ENCODE data around the gene HCRTR1. TPM values are rescaled to one million over a fixed set of nuclear protein-coding genes. Genes with fewer than 3 reads are reported as not detected.

The HCRTR1 gene
- total RNA-seq, 2 donors from 2014 or later: not detected

DNA sequence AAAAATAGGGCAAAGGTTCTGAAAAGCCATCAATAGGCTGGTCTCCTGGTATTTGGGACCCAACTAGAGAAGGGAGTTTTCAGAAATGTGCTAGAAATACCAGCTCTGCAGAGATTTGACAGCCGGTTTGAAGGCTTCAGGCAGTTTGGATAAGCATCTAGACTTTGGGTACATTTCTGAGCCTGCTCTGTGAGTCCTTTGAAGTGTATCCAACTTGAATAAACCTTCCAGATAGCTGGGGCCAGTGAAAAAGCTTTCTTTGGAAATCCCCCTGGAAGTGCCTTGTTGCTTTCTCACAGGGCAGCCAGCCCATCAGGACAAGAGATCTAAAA is 33.6 kb downstream of the HCRTR1 start:
- Histone ChIP-seq H3K27ac (peak overlapping the region; percentile 46 to 55), H3K4me3 (no peak overlapping the region), H3K36me3 (no peaks in the 10 kb centered on the region), H3K27me3 (replicated peaks; ENCODE audit: insufficient read depth) (no peaks in the 10 kb centered on the region), H3K4me1 (replicated peaks) (no peaks in the 10 kb centered on the region), H3K9me3 (no peaks in the 10 kb centered on the region)
- DNase-seq (ENCODE audit: low spot score): peak; percentile 36
- intact Hi-C loops (cut with DNase I): no loop called here
- 8% methylated on average over 1 of the region's 1 CpG for WGBS
- TF ChIP-seq, protein P1, sequence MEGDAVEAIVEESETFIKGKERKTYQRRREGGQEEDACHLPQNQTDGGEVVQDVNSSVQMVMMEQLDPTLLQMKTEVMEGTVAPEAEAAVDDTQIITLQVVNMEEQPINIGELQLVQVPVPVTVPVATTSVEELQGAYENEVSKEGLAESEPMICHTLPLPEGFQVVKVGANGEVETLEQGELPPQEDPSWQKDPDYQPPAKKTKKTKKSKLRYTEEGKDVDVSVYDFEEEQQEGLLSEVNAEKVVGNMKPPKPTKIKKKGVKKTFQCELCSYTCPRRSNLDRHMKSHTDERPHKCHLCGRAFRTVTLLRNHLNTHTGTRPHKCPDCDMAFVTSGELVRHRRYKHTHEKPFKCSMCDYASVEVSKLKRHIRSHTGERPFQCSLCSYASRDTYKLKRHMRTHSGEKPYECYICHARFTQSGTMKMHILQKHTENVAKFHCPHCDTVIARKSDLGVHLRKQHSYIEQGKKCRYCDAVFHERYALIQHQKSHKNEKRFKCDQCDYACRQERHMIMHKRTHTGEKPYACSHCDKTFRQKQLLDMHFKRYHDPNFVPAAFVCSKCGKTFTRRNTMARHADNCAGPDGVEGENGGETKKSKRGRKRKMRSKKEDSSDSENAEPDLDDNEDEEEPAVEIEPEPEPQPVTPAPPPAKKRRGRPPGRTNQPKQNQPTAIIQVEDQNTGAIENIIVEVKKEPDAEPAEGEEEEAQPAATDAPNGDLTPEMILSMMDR (IDR thresholded peaks at IDR 0.05): no peak
- TF ChIP-seq POLR2A (IDR thresholded peaks at IDR 0.05) (no peak), POLR2AphosphoS5 (IDR thresholded peaks at IDR 0.05) (peak; percentile 60)

DNA sequence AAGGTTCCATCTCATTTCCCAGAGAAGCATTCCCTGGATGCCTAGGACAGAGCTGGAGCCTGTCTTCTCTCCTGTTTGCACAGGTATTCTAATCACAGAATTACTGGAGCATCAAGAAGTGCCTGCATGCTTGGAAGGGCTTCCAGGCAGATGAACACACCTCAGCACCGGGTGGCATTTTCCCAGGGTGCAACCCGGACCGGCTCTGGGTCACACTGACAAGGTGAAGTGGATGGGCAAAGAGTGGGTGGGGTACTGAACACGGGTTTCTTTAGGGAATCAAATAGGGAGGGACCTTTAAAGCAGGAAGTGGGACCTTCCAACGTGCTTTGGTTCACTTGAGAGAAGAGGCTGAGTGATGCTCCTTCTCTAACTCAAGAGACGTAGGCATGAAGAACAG is 34.3 kb downstream of the HCRTR1 start:
- intact Hi-C loops (cut with DNase I): no loop called here
- WGBS: 54% methylated on average over 6 of the region's 6 CpGs
- H3K36me3 ChIP-seq: no peaks in the 10 kb centered on the region
- no peaks in the 10 kb centered on the region for H3K27me3 ChIP-seq (replicated peaks; ENCODE audit: insufficient read depth)
- peak overlapping the region; percentile 46 to 55 for H3K27ac ChIP-seq
- no peaks in the 10 kb centered on the region for H3K9me3 ChIP-seq
- no peak for DNase-seq (ENCODE audit: low spot score)
- TF ChIP-seq POLR2AphosphoS5 (IDR thresholded peaks at IDR 0.05) (no peak), POLR2A (IDR thresholded peaks at IDR 0.05) (no peak)
- TF ChIP-seq, protein P1 (IDR thresholded peaks at IDR 0.05): no peak
- no peaks in the 10 kb centered on the region for H3K4me1 ChIP-seq (replicated peaks)
- no peak overlapping the region for H3K4me3 ChIP-seq

DNA sequence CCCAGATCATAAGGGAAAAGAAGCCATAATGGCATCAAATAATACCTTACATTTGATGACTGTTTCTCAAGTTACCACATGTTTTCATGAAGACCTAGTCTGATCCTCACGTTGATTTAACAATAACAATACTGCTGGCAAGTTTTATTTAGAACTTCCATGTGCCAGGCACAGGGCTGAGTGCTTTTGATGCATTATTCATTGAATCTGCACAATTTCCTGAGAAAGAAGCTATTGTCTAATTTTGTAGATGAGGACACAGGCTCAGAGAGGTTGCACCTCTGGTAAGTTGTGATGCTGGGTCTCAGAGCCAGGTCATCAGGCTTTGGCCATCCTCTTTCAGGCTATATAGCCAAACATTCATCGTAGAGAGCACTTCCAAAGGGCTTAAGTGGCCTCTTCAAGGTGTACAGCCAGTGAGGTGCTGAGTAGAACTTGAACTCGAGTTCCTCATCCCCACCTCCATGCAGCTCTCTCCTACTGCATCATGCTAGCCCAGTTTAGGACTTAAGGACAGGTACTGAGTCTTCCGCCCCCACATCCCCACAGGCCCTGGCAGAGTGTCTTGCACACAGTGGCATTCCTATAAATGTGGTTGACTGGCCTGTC is 35.5 kb downstream of the HCRTR1 start:
- H3K36me3 ChIP-seq: no peaks in the 10 kb centered on the region
- H3K4me3 ChIP-seq: no peak overlapping the region
- H3K27me3 ChIP-seq (replicated peaks; ENCODE audit: insufficient read depth): no peaks in the 10 kb centered on the region
- TF ChIP-seq POLR2AphosphoS5 (IDR thresholded peaks at IDR 0.05): no peak
- TF ChIP-seq POLR2A (IDR thresholded peaks at IDR 0.05): no peak
- TF ChIP-seq, protein P1 (IDR thresholded peaks at IDR 0.05): no peak
- H3K4me1 ChIP-seq (replicated peaks): no peaks in the 10 kb centered on the region
- no peak for DNase-seq (ENCODE audit: low spot score)
- H3K27ac ChIP-seq: no peak overlapping the region
- no peaks in the 10 kb centered on the region for H3K9me3 ChIP-seq
- WGBS: 64% methylated on average over 4 of the region's 4 CpGs
- intact Hi-C loops (cut with DNase I): no loop called here

DNA sequence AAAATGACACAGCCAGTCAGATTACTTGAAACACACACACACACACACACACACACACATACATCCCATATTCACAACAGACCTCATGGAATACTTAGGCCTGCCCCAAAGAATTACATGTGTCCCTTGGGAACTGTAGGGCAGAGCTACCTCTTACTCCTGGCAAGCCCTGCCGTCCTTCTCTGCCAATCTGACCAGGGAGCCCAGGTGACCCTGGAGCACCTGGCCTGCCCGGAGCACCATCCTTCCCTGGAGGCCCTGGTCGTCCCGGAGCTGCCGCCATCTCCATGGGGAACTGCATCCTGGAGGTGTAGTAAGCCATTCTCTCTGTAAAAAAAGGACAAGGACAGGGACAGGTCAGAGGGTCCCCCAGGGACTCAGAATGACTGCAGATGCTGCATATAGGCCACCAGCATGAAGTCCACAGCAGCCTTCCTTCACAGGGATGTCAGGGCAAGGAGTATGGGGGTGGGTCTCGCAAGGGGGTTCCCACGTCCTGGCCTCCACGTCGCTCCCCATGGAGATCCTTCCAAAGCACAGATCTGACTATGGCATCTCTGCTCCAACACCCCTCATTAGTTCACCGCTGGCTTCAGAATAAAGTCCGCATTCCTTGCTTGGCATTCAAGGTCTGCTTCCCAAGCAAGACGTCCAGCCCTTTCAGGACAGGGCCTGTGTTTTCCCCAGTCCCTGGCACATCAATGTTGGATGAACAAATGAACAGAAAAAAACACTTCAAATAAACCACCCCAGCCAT is 36.4 kb downstream of the HCRTR1 start:
- Histone ChIP-seq H3K4me3 (no peak overlapping the region), H3K4me1 (replicated peaks) (no peaks in the 10 kb centered on the region), H3K9me3 (no peaks in the 10 kb centered on the region), H3K27ac (no peak overlapping the region), H3K36me3 (no peaks in the 10 kb centered on the region), H3K27me3 (replicated peaks; ENCODE audit: insufficient read depth) (no peaks in the 10 kb centered on the region)
- intact Hi-C loops (cut with DNase I): no loop called here
- 81% methylated on average over 12 of the region's 12 CpGs for WGBS
- DNase-seq (ENCODE audit: low spot score): no peak
- TF ChIP-seq, protein P1 (IDR thresholded peaks at IDR 0.05): no peak
- TF ChIP-seq POLR2A (IDR thresholded peaks at IDR 0.05) (no peak), POLR2AphosphoS5 (IDR thresholded peaks at IDR 0.05) (no peak)

DNA sequence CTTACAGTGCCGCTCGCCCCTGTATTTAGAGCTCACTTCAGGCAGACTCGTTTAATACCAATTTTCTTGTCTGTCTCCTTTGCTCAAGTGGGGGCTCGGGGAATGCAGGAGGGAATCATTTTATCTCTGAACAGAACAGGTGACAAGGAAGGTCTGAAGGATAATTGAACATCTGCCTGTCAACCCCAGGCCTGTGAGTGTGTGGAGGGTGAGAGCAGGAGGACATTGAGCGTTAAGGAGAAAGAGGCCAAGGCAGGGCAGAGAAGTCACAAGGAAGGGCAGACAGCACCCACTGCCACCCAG is 36.9 kb downstream of the HCRTR1 start:
- TF ChIP-seq POLR2A (IDR thresholded peaks at IDR 0.05): no peak
- no peak for TF ChIP-seq POLR2AphosphoS5 (IDR thresholded peaks at IDR 0.05)
- TF ChIP-seq, protein P1 (IDR thresholded peaks at IDR 0.05): no peak
- H3K4me1 ChIP-seq (replicated peaks): no peaks in the 10 kb centered on the region
- no peaks in the 10 kb centered on the region for H3K9me3 ChIP-seq
- intact Hi-C loops (cut with DNase I): no loop called here
- WGBS: 89% methylated on average over 5 of the region's 5 CpGs
- no peak overlapping the region for H3K27ac ChIP-seq
- H3K4me3 ChIP-seq: no peak overlapping the region
- no peaks in the 10 kb centered on the region for H3K27me3 ChIP-seq (replicated peaks; ENCODE audit: insufficient read depth)
- H3K36me3 ChIP-seq: no peaks in the 10 kb centered on the region
- no peak for DNase-seq (ENCODE audit: low spot score)
